HepG2 (cell line): ENCODE results near the gene NOSIP. TPM values are rescaled to one million over a fixed set of nuclear protein-coding genes. Genes with fewer than 3 reads are reported as not detected.

Experiments used
- FOXM1 ChIP-seq: sonication (generic); formaldehyde crosslinking; IDR thresholded peaks from 2 replicates; pipeline ENCODE4 v1.5.0; 2020; ENCODE audit warnings: missing genetic modification reagents
- GLI4 ChIP-seq: sonication (generic); formaldehyde crosslinking; IDR thresholded peaks from 2 replicates; pipeline ENCODE4 v1.5.1; 2020; ENCODE audit warnings: missing genetic modification reagents, mild to moderate bottlenecking, moderate library complexity, borderline replicate concordance
- MYNN ChIP-seq: sonication (generic); formaldehyde crosslinking; IDR thresholded peaks from 2 replicates; pipeline ENCODE4 v1.4.0; 2020; ENCODE audit warnings: mild to moderate bottlenecking, low read depth, missing genetic modification reagents
- NKX3-1 ChIP-seq: sonication (generic); formaldehyde crosslinking; IDR thresholded peaks from 2 replicates; pipeline ENCODE4 v1.5.0; 2020; ENCODE audit warnings: missing genetic modification reagents
- NRL ChIP-seq: sonication (generic); formaldehyde crosslinking; IDR thresholded peaks from 2 replicates; pipeline ENCODE4 v1.5.0; 2020; ENCODE audit warnings: missing genetic modification reagents, mild to moderate bottlenecking, moderate library complexity, borderline replicate concordance
- RAD51 ChIP-seq: fragments of 450-650 bp; IDR thresholded peaks from 2 replicates; pipeline ENCODE4 v1.6.1; 2016; ENCODE audit warnings: borderline replicate concordance
- RFXANK ChIP-seq: IDR thresholded peaks from 2 replicates; pipeline ENCODE4 v1.6.1; 2016
- SYNCRIP ChIP-seq: fragments of 200-400 bp; formaldehyde crosslinking; IDR thresholded peaks from 2 replicates; pipeline ENCODE4 v1.6.1; 2018; ENCODE audit warnings: mild to moderate bottlenecking, low read depth, low read length; ENCODE audit not compliant: insufficient read depth
- ZBTB7A ChIP-seq: sonication (generic); formaldehyde crosslinking; IDR thresholded peaks from 2 replicates; pipeline ENCODE4 v1.8.0; 2022; ENCODE audit warnings: mild to moderate bottlenecking, missing genetic modification reagents
- ZNF629 ChIP-seq: sonication (generic); formaldehyde crosslinking; conservative IDR thresholded peaks from 2 replicates; pipeline ENCODE4 v1.5.0; 2020; ENCODE audit warnings: missing genetic modification reagents
- polyA plus RNA-seq, 8 experiments: library from polyadenylated mRNA; depleted of rRNA in 3 of 8; stranded (reverse) in 7 of 8; unstranded in 1 of 8; fragments of >200 nt; fragmentation: Illumina TruSeq in 4 of 8; extraction: Trizol in 4 of 8; gene quantifications; 2 replicates each; pipeline versions ENCODE4 v1.2.1 to v1.2.3, GENCODE V29; 2011 to 2016; ENCODE audit warnings: low read depth in 4 of 8, missing spikeins in 1 of 8, mixed read lengths in 1 of 8; ENCODE audit not compliant: insufficient read depth in 1 of 8
- total RNA-seq, 5 experiments: library from RNA; depleted of rRNA; stranded (reverse); fragments of >200 nt; fragmentation: Illumina TruSeq; extraction: Trizol; gene quantifications; 2 replicates each; pipeline ENCODE4 v1.2.3, GENCODE V29; 2016; ENCODE audit warnings: low read depth in 1 of 5
- TF ChIP-seq, protein P1 (sequence below): sonication (generic); formaldehyde crosslinking; IDR thresholded peaks from 2 replicates; pipeline ENCODE4 v1.4.0; 2020; ENCODE audit warnings: mild to moderate bottlenecking, missing genetic modification reagents
- TF ChIP-seq, protein P2 (sequence below): sonication (generic); formaldehyde crosslinking; IDR thresholded peaks from 2 replicates; pipeline ENCODE4 v1.5.0; 2020; ENCODE audit warnings: missing genetic modification reagents
- TF ChIP-seq, protein P3 (sequence below): sonication (generic); formaldehyde crosslinking; IDR thresholded peaks from 2 replicates; pipeline ENCODE4 v1.9.0; 2021; ENCODE audit warnings: mild to moderate bottlenecking, missing genetic modification reagents

NOSIP gene
- total and polyA plus RNA-seq, 2 of the 13 experiments (the other 11 are each of a cell fraction or from before 2014, with no cell fraction given), result 54.3 to 78.0 TPM

DNA sequence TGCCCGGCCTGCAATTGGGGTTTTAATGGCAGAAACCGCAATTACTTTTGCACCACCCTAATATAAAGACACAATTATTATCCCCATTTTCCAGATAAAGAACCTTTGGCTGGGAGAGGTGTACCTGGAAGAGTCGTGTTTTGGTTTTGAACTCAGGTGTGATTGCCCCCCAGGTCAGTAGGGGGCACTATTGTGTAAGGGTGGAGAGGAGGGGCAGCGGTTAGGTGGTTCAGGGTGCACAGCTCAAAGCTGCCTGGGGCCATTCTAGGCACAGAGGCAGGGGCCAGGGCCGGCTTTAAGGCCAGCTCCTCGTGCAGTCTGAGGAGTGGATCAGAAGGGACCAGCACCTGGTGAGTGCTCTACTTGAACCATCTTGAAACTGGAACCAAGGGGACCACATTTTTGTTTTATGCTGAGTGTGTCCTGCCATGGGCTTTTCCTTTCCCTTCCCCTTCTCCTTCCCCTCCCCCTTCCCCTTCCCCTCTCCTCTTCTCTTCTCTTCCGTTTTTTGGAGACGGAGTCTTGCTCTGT lies 73.7 kb downstream of the NOSIP start (continued):
- TF ChIP-seq, protein P1, sequence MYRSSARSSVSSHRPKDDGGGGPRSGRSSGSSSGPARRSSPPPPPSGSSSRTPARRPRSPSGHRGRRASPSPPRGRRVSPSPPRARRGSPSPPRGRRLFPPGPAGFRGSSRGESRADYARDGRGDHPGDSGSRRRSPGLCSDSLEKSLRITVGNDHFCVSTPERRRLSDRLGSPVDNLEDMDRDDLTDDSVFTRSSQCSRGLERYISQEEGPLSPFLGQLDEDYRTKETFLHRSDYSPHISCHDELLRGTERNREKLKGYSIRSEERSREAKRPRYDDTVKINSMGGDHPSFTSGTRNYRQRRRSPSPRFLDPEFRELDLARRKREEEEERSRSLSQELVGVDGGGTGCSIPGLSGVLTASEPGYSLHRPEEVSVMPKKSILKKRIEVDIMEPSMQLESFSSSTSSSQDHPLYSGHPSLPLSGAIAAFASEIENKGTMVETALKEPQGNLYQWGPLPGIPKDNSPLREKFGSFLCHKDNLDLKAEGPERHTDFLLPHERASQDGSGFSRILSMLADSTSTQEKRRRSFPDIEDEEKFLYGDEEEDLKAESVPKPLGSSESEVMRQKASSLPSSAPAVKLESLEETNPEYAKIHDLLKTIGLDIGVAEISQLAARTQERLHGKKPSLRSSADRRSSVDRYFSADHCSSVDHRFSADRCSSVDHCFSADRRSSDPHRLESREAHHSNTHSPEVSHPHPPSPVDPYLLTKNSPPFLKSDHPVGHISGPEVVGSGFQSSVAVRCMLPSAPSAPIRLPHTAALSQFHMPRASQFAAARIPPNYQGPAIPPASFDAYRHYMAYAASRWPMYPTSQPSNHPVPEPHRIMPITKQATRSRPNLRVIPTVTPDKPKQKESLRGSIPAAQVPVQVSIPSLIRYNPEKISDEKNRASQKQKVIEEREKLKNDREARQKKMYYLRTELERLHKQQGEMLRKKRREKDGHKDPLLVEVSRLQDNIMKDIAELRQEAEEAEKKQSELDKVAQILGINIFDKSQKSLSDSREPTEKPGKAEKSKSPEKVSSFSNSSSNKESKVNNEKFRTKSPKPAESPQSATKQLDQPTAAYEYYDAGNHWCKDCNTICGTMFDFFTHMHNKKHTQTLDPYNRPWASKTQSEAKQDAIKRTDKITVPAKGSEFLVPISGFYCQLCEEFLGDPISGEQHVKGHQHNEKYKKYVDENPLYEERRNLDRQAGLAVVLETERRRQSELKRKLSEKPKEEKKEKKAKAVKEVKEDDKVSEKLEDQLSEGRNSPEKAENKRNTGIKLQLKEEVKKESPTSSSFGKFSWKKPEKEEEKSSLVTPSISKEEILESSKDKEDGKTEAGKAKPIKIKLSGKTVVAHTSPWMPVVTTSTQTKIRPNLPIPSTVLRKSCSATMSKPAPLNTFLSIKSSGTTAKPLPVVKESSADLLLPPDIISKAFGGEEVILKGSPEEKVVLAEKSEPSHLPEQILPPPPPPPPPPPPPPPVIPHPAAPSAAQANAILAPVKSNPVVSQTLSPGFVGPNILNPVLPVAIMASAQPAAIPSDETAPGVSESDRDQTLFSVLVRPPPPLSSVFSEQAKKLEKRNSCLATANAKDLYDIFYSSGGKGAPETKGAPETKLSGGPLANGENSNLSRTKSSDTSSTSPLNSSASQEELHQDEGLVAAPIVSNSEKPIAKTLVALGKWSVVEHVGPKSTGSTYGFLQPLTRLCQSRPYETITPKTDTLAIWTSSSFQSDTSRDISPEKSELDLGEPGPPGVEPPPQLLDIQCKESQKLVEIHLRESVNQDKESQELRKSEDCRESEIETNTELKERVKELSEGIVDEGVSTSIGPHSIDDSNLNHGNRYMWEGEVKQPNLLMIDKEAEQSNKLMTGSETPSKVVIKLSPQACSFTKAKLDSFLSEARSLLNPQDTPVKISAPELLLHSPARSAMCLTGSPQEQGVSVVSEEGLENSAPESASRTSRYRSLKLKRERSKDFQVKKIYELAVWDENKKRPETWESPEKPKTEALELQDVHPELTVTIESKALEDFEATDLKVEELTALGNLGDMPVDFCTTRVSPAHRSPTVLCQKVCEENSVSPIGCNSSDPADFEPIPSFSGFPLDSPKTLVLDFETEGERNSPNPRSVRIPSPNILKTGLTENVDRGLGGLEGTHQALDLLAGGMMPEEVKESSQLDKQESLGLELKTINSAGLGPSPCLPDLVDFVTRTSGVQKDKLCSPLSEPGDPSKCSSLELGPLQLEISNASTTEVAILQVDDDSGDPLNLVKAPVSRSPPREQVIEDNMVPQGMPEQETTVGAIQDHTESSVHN (CRISPR knock-in tag), result no peak
- TF ChIP-seq, protein P2, sequence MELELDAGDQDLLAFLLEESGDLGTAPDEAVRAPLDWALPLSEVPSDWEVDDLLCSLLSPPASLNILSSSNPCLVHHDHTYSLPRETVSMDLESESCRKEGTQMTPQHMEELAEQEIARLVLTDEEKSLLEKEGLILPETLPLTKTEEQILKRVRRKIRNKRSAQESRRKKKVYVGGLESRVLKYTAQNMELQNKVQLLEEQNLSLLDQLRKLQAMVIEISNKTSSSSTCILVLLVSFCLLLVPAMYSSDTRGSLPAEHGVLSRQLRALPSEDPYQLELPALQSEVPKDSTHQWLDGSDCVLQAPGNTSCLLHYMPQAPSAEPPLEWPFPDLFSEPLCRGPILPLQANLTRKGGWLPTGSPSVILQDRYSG (CRISPR knock-in tag), result no peak
- TF ChIP-seq ZBTB7A (CRISPR knock-in tag), result no peak
- TF ChIP-seq, protein P3, sequence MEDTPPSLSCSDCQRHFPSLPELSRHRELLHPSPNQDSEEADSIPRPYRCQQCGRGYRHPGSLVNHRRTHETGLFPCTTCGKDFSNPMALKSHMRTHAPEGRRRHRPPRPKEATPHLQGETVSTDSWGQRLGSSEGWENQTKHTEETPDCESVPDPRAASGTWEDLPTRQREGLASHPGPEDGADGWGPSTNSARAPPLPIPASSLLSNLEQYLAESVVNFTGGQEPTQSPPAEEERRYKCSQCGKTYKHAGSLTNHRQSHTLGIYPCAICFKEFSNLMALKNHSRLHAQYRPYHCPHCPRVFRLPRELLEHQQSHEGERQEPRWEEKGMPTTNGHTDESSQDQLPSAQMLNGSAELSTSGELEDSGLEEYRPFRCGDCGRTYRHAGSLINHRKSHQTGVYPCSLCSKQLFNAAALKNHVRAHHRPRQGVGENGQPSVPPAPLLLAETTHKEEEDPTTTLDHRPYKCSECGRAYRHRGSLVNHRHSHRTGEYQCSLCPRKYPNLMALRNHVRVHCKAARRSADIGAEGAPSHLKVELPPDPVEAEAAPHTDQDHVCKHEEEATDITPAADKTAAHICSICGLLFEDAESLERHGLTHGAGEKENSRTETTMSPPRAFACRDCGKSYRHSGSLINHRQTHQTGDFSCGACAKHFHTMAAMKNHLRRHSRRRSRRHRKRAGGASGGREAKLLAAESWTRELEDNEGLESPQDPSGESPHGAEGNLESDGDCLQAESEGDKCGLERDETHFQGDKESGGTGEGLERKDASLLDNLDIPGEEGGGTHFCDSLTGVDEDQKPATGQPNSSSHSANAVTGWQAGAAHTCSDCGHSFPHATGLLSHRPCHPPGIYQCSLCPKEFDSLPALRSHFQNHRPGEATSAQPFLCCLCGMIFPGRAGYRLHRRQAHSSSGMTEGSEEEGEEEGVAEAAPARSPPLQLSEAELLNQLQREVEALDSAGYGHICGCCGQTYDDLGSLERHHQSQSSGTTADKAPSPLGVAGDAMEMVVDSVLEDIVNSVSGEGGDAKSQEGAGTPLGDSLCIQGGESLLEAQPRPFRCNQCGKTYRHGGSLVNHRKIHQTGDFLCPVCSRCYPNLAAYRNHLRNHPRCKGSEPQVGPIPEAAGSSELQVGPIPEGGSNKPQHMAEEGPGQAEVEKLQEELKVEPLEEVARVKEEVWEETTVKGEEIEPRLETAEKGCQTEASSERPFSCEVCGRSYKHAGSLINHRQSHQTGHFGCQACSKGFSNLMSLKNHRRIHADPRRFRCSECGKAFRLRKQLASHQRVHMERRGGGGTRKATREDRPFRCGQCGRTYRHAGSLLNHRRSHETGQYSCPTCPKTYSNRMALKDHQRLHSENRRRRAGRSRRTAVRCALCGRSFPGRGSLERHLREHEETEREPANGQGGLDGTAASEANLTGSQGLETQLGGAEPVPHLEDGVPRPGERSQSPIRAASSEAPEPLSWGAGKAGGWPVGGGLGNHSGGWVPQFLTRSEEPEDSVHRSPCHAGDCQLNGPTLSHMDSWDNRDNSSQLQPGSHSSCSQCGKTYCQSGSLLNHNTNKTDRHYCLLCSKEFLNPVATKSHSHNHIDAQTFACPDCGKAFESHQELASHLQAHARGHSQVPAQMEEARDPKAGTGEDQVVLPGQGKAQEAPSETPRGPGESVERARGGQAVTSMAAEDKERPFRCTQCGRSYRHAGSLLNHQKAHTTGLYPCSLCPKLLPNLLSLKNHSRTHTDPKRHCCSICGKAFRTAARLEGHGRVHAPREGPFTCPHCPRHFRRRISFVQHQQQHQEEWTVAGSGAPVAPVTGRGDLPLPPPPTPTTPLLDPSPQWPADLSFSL (CRISPR knock-in tag), result no peak
- no peak for TF ChIP-seq MYNN (CRISPR knock-in tag)
- no peak for TF ChIP-seq FOXM1 (CRISPR knock-in tag)
- TF ChIP-seq RFXANK (CRISPR knock-in tag), result no peak
- TF ChIP-seq NKX3-1 (CRISPR knock-in tag), result no peak
- no peak for TF ChIP-seq RAD51
- no peak for TF ChIP-seq SYNCRIP
- no peak for TF ChIP-seq GLI4 (CRISPR knock-in tag)
- peak; percentile 87 for TF ChIP-seq ZNF629 (CRISPR knock-in tag)
- TF ChIP-seq NRL, result no peak
